C4-2B (cell line): ENCODE data around the gene OR51E1.

Source experiments
- CTCF ChIP-seq: fragments of 450-650 bp; conservative IDR thresholded peaks from 2 replicates; pipeline ENCODE4 v1.5.1; 2017; ENCODE audit warnings: mild to moderate bottlenecking
- ZFX ChIP-seq: fragments of 450-650 bp; IDR thresholded peaks from 2 replicates; pipeline ENCODE4 v1.6.1; 2017

GRCh38 chr11:4665424-4665823 lies 21.6 kb downstream of the OR51E1 start:
- TF ChIP-seq CTCF (no peak), ZFX (no peak)
